ENCODE results near the gene CAB39L. TPM values are rescaled to one million over a fixed set of nuclear protein-coding genes. Genes with fewer than 3 reads are reported as not detected.

The CAB39L gene
- total and polyA plus RNA-seq, 2 donors (not counting 3 experiments of a cell fraction or from before 2014, with no cell fraction given): 3.1 to 7.2 TPM

DNA sequence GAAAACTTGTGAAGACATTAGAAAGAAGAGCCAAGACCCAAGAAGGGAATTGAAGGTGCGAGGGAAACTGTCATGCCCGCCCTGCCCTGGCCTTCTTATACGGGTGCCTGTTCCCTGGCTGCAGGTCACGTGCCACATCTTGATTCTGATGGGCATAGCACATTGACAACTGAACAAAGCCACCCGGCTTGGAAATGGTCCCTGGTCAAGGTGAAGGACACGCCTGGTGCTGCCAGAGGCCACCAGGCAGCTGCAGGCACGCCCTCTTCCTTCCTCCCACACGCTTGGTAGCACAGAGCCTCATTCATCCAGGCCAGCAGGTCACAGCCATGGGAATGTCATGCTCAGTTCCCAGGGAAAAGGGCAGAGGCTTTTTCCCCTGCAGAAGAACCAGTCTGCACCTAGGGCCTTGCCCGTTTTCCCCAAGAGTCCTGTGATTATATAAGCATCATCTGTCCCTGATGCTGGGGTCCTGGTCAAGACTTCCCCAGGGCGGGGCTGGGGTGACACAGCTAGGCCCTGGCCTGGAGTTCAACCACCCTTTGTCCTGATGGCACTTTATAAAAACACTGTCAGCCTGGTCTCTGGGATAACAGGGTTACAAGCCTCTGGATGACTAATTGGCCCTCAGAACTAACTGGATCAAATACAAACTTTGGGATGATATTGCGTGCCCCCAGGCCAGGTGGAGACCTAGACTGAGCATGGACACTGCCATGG, 140.2 kb downstream of the CAB39L start:
- ChIA-PET CTCF (interaction anchor here (2.1 to 4.8 kb wide), 2 partner anchors 133 to 304 kb away, joined by 6 to 60 read pairs; no protein-coding TSS in a partner anchor), POLR2A (no interaction called here)
- Histone ChIP-seq H3K27ac (ENCODE audit: insufficient read depth, low read depth, low read length) (no peak overlapping the region), H3K9me1 (replicated peaks; ENCODE audit: control insufficient read depth, extremely low read depth, insufficient read depth, low read length) (no peaks in the 10 kb centered on the region), H4K20me1 (replicated peaks; ENCODE audit: control insufficient read depth, extremely low read depth, insufficient read depth, low read length) (no peaks in the 10 kb centered on the region), H3K9me3 (replicated peaks; ENCODE audit: control insufficient read depth, insufficient read depth, low read length) (no peaks in the 10 kb centered on the region), H2AFZ (ENCODE audit: low read depth, low read length) (no peak overlapping the region), H3K4me2 (ENCODE audit: insufficient read depth, low read length) (no peak overlapping the region), H3K4me1 (ENCODE audit: control insufficient read depth, extremely low read depth, insufficient read depth, low read length) (peaks cover 11% of the 10 kb centered on the region), H3K9ac (replicated peaks; ENCODE audit: extremely low read depth, insufficient read depth, low read length) (no peak overlapping the region), H3K27me3 (ENCODE audit: control insufficient read depth in 2 of 2, insufficient read depth in 2 of 2, low read length in 2 of 2) (no peaks in the 10 kb centered on the region), H3K36me3 (ENCODE audit: control insufficient read depth in 2 of 2, extremely low read depth in 1 of 2, insufficient read depth in 2 of 2, low read length in 2 of 2) (no peaks in the 10 kb centered on the region), H3K4me3 (replicated peaks in 1 of 3; ENCODE audit: insufficient read depth in 1 of 3, low read depth in 1 of 3, low read length in 3 of 3) (no peak overlapping the region), H3K79me2 (ENCODE audit: control insufficient read depth, insufficient read depth, low read length) (no peaks in the 10 kb centered on the region)
- BruUV-seq (replicated peaks): no TSS peak
- FAIRE-seq (peak; percentile 42), DNase-seq (ENCODE audit: low read depth, low spot score) (peak; percentile 17)
- intact Hi-C loops (cut with micrococcal nuclease) (loop anchor here (5.0 kb wide), 1 partner anchor 284 kb away; the partner anchor contains the start of gene RCBTB1), dilution Hi-C loops (cut with MboI; ENCODE audit: extremely low pct_ligation_motif_present, low sequenced_read_pairs) (no loop called here)
- TF ChIP-seq EZH2 (IDR thresholded peaks at IDR 0.05; ENCODE audit: borderline replicate concordance, low read depth, low read length, severe bottlenecking) (no peak), FOS (IDR thresholded peaks at IDR 0.05; ENCODE audit: borderline replicate concordance, insufficient read depth, low read length) (no peak), POLR2AphosphoS5 (IDR thresholded peaks at IDR 0.05; ENCODE audit: insufficient read depth, low read depth, low read length) (no peak), POLR2A (IDR thresholded peaks at IDR 0.05; ENCODE audit: low read depth, low read length) (no peak), CTCF (IDR thresholded peaks at IDR 0.05; ENCODE audit: extremely low read depth in 1 of 2, insufficient read depth in 1 of 2, low read depth in 1 of 2, low read length in 2 of 2) (no peak), GATA2 (IDR thresholded peaks at IDR 0.05; ENCODE audit: insufficient read depth, insufficient read length, low read depth, low read length) (no peak), MYC (IDR thresholded peaks at IDR 0.05; ENCODE audit: low read depth, low read length) (no peak), JUN (IDR thresholded peaks at IDR 0.05; ENCODE audit: borderline replicate concordance, insufficient read depth, insufficient read length, low read depth) (no peak)
- TF ChIP-seq, protein P1, sequence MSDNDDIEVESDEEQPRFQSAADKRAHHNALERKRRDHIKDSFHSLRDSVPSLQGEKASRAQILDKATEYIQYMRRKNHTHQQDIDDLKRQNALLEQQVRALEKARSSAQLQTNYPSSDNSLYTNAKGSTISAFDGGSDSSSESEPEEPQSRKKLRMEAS (IDR thresholded peaks at IDR 0.05; ENCODE audit: insufficient read depth, insufficient read length): no peak

All from endothelial cell of umbilical vein (primary cell).